ENCODE data around the gene COLEC11.

Gene COLEC11

DNA sequence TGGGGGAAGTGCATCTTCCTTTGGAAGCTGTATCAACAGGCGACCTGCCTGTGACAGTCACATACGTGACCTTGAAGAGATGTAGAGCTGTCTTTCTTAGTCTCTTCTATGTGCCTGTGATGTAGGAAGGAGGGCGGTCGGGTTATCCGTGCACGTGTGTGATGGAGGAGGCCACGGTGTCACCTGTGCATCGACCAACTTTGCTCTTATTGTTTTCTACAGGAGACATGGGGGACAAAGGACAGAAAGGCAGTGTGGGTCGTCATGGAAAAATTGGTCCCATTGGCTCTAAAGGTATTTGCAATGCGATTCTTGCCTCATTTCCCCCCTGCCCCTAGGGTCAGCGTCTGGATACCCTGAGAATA lies 42.4 kb downstream of the COLEC11 start:
- CTCF ChIA-PET: interaction anchor here (0.6 kb wide), 1 partner anchor 8 kb away, joined by 3 read pairs; no protein-coding TSS in a partner anchor
- Histone ChIP-seq H3K9me3 (ENCODE audit: control insufficient read depth, insufficient read depth, low read depth, low read length) (no peaks in the 10 kb centered on the region), H3K36me3 (ENCODE audit: control insufficient read depth in 2 of 2, insufficient read depth in 1 of 2, low read length in 2 of 2) (no peaks in the 10 kb centered on the region), H3K27ac (ENCODE audit: extremely low read depth, low read depth, low read length) (no peak overlapping the region), H3K4me3 (ENCODE audit: low read depth, low read length) (no peak overlapping the region), H3K4me1 (ENCODE audit: control insufficient read depth, insufficient read depth, low read length) (no peaks in the 10 kb centered on the region)
- no peak for TF ChIP-seq ZBTB1 (tag by site-specific recombination; IDR thresholded peaks at IDR 0.05)
- TF ChIP-seq ZNF48 (tag by site-specific recombination; IDR thresholded peaks at IDR 0.05): no peak
- TF ChIP-seq TSHZ1 (tag by site-specific recombination; IDR thresholded peaks at IDR 0.05; ENCODE audit: borderline replicate concordance): no peak
- TF ChIP-seq, protein P1, sequence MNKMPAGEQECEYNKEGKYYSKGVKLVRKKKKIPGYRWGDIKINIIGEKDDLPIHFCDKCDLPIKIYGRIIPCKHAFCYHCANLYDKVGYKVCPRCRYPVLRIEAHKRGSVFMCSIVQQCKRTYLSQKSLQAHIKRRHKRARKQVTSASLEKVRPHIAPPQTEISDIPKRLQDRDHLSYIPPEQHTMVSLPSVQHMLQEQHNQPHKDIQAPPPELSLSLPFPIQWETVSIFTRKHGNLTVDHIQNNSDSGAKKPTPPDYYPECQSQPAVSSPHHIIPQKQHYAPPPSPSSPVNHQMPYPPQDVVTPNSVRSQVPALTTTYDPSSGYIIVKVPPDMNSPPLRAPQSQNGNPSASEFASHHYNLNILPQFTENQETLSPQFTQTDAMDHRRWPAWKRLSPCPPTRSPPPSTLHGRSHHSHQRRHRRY (tag by site-specific recombination; IDR thresholded peaks at IDR 0.05): no peak
- no peak for TF ChIP-seq BCL11A (tag by site-specific recombination; IDR thresholded peaks at IDR 0.05; ENCODE audit: low read depth)
- no peak for TF ChIP-seq ZBTB6 (tag by site-specific recombination; IDR thresholded peaks at IDR 0.05)
- TF ChIP-seq, protein P2, sequence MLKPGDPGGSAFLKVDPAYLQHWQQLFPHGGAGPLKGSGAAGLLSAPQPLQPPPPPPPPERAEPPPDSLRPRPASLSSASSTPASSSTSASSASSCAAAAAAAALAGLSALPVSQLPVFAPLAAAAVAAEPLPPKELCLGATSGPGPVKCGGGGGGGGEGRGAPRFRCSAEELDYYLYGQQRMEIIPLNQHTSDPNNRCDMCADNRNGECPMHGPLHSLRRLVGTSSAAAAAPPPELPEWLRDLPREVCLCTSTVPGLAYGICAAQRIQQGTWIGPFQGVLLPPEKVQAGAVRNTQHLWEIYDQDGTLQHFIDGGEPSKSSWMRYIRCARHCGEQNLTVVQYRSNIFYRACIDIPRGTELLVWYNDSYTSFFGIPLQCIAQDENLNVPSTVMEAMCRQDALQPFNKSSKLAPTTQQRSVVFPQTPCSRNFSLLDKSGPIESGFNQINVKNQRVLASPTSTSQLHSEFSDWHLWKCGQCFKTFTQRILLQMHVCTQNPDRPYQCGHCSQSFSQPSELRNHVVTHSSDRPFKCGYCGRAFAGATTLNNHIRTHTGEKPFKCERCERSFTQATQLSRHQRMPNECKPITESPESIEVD (tag by site-specific recombination; IDR thresholded peaks at IDR 0.05): no peak
- TF ChIP-seq YY2 (tag by site-specific recombination; IDR thresholded peaks at IDR 0.05): no peak
- no peak for TF ChIP-seq ZNF302 (tag by site-specific recombination; IDR thresholded peaks at IDR 0.05; ENCODE audit: low read depth)
- TF ChIP-seq ZNF341 (tag by site-specific recombination; IDR thresholded peaks at IDR 0.05; ENCODE audit: low read depth): no peak
- no peak for TF ChIP-seq RBAK (tag by site-specific recombination; IDR thresholded peaks at IDR 0.05)
- TF ChIP-seq ZNF510 (tag by site-specific recombination; IDR thresholded peaks at IDR 0.05; ENCODE audit: insufficient replicate concordance): no peak
- no peak for TF ChIP-seq ZEB2 (tag by site-specific recombination; IDR thresholded peaks at IDR 0.05)
- no peak for TF ChIP-seq ZNF404 (tag by site-specific recombination; IDR thresholded peaks at IDR 0.05)
- TF ChIP-seq ZNF398 (tag by site-specific recombination; IDR thresholded peaks at IDR 0.05): no peak
- TF ChIP-seq ZNF121 (tag by site-specific recombination; IDR thresholded peaks at IDR 0.05): no peak
- no peak for TF ChIP-seq ZNF677 (tag by site-specific recombination; IDR thresholded peaks at IDR 0.05)
- POLR2A ChIA-PET: no interaction called here

Data from HEK293 (cell line).